ENCODE data around the gene TMEM201.

TMEM201 gene

GRCh38 chr1:9580942-9581341, 7.8 kb upstream of the TMEM201 start:
- DNase-seq = no peak

GRCh38 chr1:9586147-9586766, 2.5 kb upstream of the TMEM201 start:
- DNase-seq = no peak

GRCh38 chr1:9589144-9589718, 520 bp downstream of the TMEM201 start:
- peak; percentile 52 for DNase-seq

- no peak for DNase-seq
Observed at GRCh38 chr1:9589719-9590157, 1.0 kb downstream of the TMEM201 start.

GRCh38 chr1:9590201-9590600, 1.5 kb downstream of the TMEM201 start:
- DNase-seq = no peak

GRCh38 chr1:9590945-9591668, 2.4 kb downstream of the TMEM201 start:
- no peak for DNase-seq

GRCh38 chr1:9591669-9592509, 3.2 kb downstream of the TMEM201 start:
- DNase-seq = no peak

GRCh38 chr1:9592510-9593075, 3.9 kb downstream of the TMEM201 start:
- no peak for DNase-seq

- no peak for DNase-seq
Observed at GRCh38 chr1:9593147-9593491, 4.4 kb downstream of the TMEM201 start.

GRCh38 chr1:9593492-9594465, 5.1 kb downstream of the TMEM201 start:
- no peak for DNase-seq

- no peak for DNase-seq
Observed at GRCh38 chr1:9594471-9595155, 5.9 kb downstream of the TMEM201 start.

GRCh38 chr1:9595156-9595967, 6.7 kb downstream of the TMEM201 start:
- no peak for DNase-seq

- no peak for DNase-seq
Observed at GRCh38 chr1:9595968-9596340, 7.2 kb downstream of the TMEM201 start.

- no peak for DNase-seq
Observed at GRCh38 chr1:9596415-9597123, 7.9 kb downstream of the TMEM201 start.

GRCh38 chr1:9597361-9598315, 8.9 kb downstream of the TMEM201 start:
- no peak for DNase-seq

- DNase-seq = no peak
Observed at GRCh38 chr1:9598316-9598700, 9.6 kb downstream of the TMEM201 start.

- DNase-seq = no peak
Observed at GRCh38 chr1:9599741-9600140, 11.0 kb downstream of the TMEM201 start.

All from activated naive CD4-positive, alpha-beta T cell treated with anti-CD3 and anti-CD28 coated beads, Interleukin-2, amount 50 U/mL, for 16 hours (primary cell).